HG03196 (cell line): ENCODE measurements around the gene ADCY2.

Experiments used
- ATAC-seq: cut with Tn5 transposase; IDR thresholded peaks from one replicate; pipeline ENCODE4 v1.9.1; 2021; ENCODE audit not compliant: unreplicated experiment

Gene ADCY2

DNA sequence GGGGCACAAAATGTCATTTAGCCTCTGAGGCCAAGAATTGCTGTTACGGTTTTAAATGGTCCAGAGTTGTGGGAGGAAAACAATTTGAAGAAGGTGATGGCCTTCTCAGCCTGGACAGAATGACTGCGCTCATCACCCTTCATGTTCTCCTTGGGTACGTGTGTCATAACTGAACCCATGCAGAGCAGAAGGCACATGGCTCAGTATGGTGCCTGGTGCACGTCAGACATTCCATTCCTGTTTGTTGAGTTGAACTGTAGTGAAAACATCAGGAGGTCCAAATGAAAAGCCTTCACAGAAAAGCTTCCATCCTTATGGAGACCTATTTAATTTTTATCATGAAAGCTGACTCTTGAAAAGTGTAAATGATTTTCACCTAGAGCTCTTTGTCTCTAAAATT, 321.8 kb downstream of the ADCY2 start:
- ATAC-seq, result no peak

DNA sequence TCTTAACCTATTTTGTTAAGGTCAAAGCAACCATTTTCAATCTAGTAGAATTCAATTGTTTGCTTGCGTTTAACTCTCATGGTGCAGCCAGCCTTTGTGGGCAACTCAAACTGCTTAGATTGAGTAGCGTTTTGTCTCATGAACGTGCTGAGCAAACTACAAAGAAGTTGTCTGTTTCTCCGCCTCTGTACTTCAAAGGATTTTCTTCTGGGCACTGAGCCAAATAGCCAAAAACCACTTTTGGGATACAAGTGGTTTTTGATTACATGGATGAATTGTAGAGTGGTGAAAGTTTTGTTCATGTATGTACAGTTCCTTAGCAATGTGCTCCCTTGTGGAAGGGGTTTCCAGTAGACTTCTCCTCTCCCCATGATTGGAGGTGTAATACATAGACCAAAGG, 332.1 kb downstream of the ADCY2 start:
- no peak for ATAC-seq

DNA sequence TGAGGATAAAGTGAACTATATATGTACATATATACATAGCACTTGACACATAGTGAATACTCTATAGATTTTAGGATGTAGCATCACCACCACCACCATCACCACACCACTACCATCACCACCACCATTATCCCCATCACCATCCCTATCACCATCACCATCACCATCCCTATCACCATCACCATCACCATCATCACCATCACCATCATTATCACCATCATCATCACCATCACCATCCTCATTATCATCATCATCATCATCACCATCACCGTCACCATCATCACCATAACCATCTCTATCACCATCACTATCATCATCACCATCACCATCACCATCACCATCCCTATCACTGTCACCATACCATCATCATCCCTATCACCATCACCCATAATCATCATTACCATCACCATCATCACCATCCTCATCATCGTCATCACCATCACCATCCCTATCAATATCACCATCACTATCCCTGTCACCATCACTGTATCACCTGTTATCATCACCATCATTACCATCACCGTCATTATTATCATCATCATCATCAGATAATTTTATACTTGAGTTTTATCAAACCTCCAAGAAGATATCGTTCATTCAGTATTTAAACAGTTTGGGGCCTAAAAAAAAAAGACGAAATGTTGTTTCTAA, 345.6 kb downstream of the ADCY2 start:
- ATAC-seq, result no peak

DNA sequence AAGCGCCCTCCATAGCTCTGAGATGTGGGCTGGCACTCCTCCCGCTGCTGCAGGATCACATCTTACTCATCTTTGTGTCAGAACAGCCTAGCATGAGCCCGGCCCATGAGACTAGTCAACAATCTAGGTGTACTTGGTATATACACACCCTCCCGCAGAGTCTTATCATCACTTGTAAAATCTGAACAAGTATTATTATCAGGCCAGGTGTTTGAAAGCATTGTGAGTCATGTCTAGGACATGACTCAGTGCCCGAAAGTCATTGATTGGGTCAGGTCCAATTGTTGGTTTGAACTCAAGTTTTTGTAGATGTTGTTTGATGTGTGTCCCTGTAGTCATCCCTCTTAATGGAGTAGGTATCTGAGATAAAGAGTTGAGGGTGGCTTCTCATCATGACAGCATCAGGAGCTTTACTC, 346.3 kb downstream of the ADCY2 start:
- ATAC-seq, result no peak

DNA sequence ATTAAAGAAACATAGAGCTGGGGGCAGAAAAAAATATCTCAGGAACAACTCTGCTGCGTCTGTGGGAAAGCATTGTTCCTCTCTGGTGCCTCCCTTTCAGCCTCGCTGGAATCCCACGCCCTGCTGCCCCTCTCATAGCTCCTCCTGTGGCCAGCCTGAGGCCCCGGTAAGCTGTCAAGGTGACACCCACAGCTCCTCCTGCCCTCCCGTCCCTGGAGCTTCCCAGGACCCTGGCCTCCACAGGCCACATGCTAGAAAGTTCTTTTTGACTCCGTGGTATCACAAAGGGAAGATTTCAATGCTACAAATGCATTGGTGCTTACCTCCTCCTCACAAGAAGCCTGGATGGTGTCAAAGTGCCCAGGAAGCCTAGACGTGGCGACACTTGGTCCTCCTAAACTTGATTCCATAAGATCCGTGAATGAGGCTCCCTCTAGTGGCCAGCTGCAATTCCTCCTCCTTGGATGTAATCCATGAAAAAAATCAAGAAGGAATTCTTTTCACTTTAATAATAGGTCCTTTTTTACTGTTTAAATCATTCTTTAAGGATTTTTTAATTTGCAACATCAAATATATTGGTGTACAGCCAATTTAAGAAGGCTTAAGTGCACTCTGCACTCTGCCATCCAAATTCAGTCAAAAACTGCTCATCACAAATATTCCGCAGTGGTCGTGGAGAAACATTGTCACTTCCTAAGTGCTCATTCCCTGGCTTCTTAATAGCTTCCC, 350.1 kb downstream of the ADCY2 start:
- no peak for ATAC-seq

DNA sequence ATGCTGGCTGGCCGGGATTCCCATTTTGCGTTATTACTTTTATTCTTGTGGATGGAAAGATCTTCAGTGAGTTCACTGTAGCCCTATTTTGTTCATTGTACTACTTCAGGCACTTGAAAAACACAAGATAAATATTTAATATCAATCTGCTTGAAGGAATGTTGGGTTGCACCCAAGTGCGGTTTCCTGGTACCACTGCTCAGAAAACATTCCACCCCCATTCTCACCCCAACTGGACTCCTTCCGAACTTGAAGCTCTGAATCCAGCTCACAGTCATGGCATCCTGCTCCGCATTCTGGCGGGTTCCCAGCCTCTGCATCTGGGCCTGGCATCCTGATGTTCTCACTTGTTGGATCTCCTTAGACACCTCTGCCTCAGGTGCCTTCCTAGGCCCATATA, 351.8 kb downstream of the ADCY2 start:
- no peak for ATAC-seq

DNA sequence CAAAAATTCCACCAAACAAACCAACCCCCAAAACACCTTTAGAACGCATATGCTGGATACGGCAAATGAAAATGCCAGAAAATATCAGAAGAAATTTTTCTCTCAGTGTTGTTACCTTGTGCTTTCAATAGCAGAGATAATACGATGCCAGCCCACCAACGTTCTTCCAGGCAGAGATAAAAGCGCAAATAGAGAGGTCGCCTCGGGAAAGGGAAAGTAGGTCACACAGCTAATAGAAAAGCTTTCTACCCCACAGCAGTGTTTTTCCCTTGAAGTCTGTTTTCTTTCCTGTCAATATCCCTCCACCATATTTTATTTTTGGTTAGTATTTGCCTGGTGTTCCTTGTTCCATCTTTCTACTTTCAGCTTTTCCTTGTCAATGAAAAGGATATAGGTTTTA, 353.7 kb downstream of the ADCY2 start:
- ATAC-seq, result no peak

DNA sequence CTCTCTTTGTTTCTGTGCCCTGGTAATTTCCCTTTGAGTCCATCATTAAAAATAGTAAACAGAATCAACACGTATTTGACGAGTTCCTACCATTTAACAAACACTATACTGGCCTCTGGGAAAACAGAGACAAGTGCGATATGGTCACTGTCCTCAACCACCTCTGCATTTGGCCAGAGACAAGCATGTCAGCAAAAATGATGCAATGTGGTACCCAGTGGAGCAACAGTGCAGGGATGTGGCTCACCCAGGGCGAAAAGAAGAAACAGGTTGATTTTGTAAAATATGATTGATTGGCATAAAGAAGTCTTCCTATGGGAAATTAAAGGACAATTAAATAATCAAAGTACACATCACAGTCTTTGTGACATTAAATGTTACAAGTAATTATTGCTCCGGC, 355.9 kb downstream of the ADCY2 start:
- ATAC-seq, result no peak

DNA sequence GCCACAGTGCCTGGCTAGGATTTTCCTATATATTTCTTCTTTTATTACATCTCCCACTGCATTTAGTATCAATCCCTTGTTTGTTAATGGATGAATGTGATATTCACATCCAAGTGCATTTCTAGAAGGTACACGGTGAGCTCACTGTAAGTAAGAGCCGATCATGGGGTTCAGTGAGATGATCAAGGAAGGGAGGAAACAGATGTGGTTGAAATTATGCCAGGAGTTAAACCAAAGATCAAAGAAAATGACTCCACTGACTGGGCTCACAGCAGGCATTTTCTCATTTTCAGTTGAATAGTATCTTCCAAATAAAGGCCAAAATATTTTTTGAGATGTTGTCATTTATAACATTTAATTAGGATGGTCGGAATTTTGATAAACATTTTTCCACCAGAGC, 357.2 kb downstream of the ADCY2 start:
- ATAC-seq, result no peak

DNA sequence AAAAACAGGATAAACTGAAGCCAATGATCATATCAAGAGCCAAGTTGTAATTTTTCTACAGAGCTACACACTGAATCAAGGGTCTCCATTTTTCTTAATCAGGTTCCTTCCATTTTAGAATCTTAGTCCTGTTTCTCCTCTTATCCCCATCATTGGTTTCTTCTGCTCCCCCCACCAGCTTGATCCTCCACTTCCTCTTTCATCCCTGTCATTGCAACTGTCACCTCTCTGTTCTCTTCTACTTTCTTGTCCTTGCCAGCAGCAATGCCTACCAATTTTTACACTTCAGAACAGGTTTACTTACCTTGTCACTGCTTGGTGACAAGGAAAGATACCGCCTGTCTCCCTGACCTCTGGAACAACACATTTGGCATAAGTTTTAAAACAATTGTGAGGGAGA, 357.7 kb downstream of the ADCY2 start:
- ATAC-seq, result no peak

DNA sequence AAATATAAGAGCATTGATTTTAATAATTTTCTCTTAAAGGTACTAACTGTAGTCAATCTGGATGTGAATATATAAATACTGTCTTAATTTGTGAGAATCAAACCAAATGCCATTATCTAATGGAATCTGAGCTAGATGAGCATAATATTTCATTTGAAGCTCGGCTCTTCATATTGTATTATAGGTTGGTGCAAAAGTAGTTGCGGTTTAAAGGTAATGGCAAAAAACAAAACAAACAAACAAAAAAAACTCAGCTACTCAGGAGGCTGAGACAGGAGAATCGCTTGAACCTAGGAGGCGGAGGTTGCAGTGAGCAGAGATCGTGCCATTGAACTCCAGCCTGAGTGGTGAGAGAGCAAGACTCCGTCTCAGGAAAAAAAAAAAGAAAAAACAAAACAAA, 358.6 kb downstream of the ADCY2 start:
- ATAC-seq, result no peak

DNA sequence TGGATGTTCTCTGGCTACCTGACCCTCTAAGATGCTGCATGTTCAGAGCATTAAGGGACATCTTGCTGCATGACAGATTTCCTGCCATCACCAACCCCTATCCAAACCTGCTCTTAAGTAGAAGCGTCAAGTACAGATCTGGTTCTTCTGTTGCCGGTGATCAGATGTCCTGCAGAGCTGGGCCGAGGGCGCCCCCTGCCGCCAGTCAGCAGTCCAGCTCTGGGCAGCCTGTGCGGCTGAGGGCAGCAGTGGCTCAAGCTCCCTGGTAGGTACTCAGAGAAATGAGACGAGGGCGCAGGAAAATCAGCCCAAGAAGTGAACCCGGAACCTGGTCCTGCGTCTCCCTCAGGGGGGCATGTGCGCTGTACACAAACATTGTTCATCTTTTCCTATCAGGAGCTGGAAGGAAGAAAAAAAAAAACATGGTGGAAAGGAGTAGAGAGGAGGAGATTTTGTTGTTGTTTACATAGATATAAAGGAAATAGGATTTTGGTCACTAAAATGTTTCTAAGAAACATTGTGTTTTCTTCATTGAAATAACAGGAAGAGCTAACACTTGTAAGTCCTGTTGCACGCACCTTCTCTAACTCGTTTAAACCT, 359.2 kb downstream of the ADCY2 start:
- ATAC-seq, result peak; percentile 75

DNA sequence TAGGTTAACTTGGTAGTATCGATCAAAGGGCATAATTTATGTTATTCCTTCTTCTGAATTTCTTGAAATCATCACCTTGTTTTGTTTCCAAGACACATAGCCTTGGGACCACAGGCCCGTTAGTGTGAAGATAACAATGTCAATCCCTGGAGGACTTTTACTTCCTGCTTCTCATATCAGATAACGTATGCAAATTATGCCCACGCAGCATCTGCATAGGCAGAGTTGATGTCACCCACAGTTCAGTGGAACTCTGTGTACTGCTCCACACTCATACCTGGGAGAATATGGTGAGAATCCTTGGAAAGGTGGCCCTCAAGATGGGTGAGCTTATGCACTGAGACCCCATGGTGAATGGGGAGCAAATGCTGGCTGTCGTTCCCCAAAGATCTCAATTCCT, 360.0 kb downstream of the ADCY2 start:
- no peak for ATAC-seq

DNA sequence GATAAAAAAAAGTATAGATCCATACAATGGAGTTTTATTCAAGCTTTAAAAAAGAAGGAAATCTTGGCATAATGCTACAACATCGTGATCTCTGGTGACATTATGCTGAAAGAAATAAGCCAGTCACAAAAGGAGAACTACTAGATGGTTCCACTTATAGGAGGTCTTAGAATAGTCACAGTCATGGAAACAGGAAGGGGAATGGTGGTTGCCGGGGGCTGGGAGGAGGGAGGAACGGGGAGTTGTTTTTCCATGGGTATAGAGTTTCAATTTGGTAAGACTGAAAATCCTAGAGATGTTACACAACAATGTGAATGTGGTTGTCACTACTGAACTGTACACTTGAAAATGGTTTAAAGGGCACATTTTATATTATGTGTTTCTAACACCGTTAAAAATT, 360.5 kb downstream of the ADCY2 start:
- ATAC-seq, result no peak

DNA sequence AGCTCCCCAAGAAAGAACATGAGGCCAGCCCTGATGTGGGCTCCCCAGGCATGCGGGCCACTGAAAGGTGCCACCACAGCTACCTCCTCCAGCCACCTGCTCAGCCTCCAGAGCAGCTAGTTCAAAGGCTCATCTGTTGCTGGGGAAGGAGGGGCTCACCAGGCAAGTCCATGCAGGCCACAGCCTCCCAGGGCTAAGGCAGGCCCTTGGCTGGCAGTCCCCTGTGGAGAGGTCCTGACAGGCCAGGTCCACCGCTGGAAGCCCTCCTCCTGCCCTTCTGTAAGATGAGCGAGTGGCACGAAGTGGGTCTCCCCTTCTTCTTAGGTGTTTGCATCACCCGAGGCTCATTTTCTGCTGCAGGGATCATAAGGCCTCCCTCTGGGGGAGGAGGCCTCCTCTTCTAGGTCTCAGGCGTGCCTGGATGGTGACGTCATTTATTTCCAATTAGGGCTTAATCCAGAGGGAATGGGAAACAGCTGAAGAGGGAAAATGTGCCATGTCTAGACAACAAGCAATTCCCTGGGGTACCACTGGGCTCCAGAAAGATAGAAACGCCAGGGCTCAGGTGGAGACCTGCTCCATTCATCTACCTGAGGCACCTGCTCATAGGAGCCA, 363.4 kb downstream of the ADCY2 start:
- no peak for ATAC-seq

DNA sequence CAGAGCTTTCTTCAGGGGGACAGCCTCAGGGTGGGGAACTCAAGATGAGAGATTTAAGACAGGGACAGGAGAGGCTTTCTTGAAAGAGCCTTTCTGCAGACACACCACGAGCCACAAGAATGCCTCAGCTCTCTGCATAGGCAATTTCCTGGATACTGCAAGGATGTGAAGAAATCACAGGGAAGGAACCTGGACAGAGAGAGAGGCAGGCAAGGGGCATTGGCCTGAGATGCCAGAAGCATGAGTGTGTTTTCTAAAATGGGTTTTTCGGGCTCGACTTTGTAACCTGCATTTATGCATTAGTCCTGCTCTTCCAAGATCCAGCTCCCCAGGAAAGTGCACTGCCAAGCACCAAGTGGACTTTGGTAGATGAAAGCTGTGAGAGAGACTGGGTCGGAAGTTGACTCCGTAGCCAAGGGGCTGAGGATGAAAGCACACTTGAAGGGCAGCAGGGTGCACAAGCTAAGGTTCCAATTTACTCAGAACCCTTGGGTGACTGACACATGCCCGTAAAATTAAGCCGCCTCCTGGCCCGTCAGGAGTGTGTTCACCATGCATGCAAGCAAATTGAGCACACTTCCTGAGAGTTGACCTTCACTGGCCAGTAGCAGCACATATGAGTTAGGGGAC, 364.1 kb downstream of the ADCY2 start:
- ATAC-seq, result no peak

DNA sequence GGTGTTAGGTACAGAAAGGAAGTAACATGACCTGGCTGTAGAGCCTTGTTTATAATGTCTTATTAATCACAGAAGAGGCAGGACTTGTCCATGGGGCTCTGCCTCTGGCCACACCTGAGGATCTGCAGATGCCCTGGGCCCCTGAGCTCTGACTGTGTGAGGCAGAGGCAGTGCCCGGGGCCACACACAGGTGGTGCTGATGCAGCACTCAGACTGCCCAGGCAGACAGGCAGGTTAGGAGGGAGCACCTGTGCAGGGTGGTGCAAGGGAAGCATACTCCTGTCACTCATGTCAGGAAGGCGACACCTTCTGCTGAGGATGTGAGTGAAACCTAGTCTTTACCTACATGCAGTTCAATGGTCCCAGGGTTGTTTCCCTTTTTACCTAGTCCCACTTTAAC, 366.3 kb downstream of the ADCY2 start:
- ATAC-seq, result no peak

DNA sequence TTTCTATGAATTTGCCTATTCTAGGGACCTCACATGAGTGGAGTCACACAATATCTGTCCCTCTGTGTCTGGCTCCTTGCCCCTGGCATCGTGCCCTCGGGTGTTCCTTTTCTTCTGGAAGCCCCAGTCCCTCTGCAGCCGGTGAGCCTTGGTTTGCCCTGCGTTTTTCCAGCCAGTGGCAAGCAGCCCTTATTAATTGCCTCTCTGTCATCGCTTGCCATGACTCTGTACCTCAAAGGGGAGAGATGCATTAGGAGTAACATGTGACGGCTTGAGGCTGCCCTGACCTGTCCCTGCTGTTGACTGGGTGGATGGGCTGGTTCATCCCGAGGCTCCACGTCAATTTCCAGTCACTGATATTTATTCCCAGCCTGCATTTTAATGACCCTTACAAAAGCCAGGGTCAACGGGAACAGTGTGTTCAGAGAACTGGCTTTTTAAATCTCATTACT, 367.7 kb downstream of the ADCY2 start:
- no peak for ATAC-seq

DNA sequence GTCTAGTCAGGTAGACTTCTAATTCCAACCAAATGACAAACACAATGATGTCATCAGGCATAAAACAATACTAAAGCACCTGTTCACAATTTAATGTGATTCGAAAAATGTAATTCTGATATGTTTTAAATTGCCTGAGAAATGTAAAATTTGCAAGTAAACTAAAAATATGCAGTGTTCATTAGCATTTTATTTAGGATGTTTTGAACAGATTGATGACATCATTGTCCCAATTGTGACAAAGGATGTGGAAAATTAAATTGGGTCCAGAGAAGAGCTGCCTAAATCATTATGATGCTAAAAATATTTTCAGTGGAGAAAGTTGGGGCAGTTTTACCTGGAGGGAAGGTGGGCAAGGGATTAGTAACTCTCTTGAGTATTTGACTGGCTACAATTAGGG, 368.5 kb downstream of the ADCY2 start:
- no peak for ATAC-seq

DNA sequence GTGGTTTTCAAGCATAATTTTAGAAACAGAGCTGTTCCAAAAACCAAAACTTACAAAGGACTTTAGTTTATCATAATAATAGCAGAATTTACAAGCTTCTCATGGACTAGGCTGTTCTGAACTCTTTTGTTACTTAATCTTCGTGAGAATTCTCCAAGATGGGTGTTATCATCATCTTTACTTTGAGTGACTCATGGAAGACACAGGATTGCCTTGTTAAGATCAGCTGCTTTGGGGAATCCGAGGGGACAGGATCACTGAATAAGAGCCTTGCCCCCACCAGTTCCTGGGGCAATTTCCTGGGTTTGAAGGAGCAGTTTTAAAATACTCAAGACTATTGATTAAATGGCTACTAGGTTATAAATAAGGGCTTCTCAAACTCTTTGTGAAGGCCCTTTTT, 374.5 kb downstream of the ADCY2 start:
- no peak for ATAC-seq

DNA sequence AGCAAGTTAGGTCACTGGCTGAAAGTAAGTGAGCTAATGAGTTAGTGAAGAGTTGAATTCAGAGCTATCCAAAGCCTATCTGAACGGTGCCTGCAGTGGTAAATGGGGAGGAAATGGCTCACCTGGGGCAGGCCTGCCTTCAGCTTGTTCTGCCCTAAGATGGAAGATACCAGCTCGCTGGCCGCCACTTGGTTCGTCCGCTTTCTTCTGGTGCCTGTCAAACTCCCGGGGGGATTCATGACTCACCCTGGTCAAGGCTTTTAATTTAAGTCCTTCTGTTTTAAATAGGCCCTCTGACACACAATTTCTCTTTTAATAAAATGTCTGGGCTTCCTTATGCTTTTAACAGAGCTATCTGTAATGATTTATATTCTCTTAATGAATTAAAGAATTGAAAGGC, 376.2 kb downstream of the ADCY2 start:
- no peak for ATAC-seq

DNA sequence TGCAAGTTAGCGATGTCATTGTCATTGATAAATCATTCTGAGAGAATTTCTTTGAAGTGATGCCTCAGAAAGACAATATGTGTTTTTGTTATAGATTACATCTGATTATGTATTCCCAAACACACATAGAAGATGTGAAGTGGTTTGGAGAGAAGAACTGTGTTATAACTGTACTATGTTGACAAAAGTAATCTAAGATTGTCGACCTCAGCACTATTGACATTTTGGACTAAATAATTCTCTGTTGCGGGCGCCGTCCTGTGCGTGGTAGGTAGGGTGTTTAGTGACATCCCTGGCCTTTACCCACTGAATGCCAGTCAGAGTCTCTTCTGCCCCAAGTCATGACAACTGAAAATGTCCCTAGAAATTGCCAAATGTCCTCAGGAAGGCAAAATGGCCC, 377.2 kb downstream of the ADCY2 start:
- no peak for ATAC-seq
